ENCODE data around the gene C19orf85. TPM values are rescaled to one million over a fixed set of nuclear protein-coding genes. Genes with fewer than 3 reads are reported as not detected.

The C19orf85 gene
- total RNA-seq, 4 donors from 2014 or later: not detected

DNA sequence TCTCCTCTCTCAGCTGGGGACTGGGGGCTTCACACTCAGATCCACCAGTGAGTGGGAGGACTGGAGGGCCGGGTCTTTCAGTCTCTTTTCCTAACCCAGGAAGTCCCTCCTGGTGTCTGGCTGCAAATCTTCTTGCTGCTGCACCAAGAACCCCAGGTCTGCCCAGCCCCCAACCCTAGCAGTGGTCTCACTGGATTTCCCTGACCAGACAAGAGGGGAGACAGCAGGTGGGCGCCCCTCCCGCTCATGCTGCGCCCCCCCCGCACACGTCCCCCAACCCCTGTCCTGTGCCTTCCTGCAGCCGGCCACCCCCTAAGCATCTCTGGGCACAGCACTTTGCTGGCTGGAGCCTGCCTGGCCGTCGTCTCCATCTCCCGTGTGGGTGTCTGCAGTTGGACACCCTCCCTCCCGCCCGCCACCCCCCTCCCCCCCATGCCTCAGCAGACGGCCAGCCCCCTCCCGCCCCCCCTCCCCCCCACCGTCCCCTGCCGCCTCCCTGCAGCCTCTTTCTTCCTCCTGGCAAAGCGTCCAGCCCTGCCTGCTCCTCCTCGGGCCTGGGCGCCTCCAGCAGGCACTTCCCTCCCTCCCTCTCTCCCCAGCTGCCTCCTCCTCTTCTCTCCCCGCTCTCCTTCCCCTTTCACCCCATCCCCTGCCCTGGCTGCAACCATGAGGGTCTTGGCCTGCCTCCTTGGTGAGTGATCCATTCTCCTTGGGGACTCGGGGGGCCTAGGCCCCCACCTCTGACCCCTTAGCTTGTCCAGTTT lies 23.6 kb upstream of the C19orf85 start, which contains the start of gene SSC5D:
SSC5D (plus strand) TSS at position 513 of the 764 bp plus-strand sequence; CDS start at position 667, 154 bp downstream.
- no peak for DNase-seq (ENCODE audit: low spot score in 2 of 2)
- intact Hi-C loops (cut with DNase I; ENCODE audit: low total_unique reads): no loop called here
- 15% methylated on average over 14 to 15 of the region's 21 CpGs for whole genome bisulfite sequencing, 2 donors
- TF ChIP-seq POLR2A (IDR thresholded peaks at IDR 0.05): no peak
- TF ChIP-seq, protein P1, sequence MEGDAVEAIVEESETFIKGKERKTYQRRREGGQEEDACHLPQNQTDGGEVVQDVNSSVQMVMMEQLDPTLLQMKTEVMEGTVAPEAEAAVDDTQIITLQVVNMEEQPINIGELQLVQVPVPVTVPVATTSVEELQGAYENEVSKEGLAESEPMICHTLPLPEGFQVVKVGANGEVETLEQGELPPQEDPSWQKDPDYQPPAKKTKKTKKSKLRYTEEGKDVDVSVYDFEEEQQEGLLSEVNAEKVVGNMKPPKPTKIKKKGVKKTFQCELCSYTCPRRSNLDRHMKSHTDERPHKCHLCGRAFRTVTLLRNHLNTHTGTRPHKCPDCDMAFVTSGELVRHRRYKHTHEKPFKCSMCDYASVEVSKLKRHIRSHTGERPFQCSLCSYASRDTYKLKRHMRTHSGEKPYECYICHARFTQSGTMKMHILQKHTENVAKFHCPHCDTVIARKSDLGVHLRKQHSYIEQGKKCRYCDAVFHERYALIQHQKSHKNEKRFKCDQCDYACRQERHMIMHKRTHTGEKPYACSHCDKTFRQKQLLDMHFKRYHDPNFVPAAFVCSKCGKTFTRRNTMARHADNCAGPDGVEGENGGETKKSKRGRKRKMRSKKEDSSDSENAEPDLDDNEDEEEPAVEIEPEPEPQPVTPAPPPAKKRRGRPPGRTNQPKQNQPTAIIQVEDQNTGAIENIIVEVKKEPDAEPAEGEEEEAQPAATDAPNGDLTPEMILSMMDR (IDR thresholded peaks at IDR 0.05): no peak
- no peak within 1 kb of the TSS for H3K4me3 ChIP-seq (ENCODE audit: low read depth, poor library complexity, severe bottlenecking)

DNA sequence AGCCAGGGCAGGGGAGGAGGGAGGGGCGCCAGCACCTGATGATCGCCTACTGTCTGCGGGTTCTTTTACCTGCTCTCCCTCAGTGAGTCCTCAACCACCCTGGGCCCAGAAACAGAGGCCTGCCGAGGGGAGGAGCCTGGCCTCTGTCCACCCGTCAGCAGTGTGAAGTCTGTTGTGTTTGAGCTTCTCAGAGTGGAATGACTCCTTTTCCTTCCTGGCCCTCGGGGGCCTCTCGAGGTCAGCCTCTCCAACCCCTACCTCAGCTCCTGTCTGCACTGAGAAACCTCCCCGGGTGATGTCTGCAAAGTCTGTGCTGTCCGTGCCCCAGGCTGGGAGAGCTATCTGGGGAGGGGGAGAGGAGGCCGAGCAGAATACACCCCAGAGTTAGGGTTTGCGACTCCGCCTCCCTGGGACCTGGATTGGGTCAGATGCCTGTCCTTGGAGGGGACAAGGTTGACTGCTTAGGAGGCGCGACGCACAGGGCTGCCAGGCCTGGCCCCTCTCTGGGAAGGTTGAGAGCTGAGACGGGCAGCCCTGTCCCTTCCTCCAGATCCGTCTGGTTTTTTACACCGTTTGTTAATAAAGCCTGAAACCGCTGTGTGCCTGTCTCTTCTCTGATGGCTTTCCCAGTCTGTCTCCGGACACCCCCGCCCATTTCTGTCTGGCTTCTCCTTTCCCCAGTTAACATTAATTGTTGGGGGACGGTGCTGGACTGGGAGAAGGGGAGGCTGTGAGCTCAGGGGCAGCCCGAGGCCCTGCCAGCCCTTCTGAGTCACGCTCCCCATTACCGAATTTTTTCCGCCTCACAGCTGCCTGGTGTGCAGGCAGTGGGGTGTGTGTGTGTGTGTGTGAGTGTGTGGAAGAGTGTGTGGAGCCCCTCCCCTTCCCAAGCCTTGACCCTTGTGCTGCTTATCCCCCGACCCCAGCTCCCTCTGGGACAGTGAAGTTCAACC lies 22.7 kb upstream of the C19orf85 start:
- TF ChIP-seq, protein P1 (IDR thresholded peaks at IDR 0.05): no peak
- no peak for TF ChIP-seq POLR2A (IDR thresholded peaks at IDR 0.05)
- intact Hi-C loops (cut with DNase I; ENCODE audit: low total_unique reads): no loop called here
- 13 to 34% methylated on average over 23 to 24 of the region's 27 CpGs for WGBS, 2 donors
- H3K4me3 ChIP-seq (ENCODE audit: low read depth, poor library complexity, severe bottlenecking): no peak overlapping the region
- DNase-seq (ENCODE audit: low spot score in 2 of 2): no peak

DNA sequence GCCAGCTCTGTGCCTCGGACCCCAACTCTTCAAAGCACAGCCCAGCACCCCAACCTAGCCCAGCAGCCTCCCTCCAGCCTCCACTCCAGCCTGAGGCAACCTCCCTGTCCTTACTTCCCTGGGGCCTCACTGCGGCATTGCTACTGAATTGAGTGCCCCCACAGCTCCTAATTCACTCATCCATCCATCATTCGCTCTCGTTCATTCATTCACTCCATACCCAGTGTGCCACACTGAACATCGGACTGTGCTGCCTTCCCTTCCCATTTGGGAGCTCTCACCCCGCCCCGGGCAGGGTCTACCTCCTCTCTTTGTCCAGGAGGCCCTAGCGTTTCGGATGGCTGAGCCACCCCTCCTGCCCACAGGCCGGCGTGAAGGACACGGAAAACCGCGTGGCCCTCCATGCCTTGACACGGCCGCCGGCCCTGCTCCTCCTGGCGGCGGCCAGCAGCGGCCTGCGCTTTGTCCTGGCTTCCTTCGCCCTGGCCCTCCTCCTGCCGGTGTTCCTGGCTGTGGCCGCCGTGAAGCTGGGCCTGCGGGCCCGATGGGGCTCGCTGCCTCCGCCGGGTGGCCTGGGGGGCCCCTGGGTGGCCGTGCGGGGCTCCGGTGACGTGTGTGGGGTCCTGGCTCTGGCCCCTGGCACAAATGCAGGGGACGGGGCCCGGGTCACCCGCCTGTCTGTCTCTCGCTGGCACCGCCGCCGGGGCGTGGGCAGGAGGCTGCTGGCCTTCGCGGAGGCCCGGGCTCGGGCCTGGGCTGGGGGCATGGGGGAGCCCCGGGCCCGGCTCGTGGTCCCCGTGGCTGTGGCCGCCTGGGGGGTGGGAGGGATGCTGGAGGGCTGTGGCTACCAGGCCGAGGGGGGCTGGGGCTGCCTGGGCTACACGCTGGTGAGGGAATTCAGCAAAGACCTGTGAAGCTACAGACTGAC lies 21.8 kb upstream of the C19orf85 start:
- intact Hi-C loops (cut with DNase I; ENCODE audit: low total_unique reads): no loop called here
- no peak for DNase-seq (ENCODE audit: low spot score in 2 of 2)
- TF ChIP-seq, protein P1 (IDR thresholded peaks at IDR 0.05): no peak
- WGBS, 2 donors: 70 to 80% methylated on average over 22 to 48 of the region's 53 CpGs
- no peak overlapping the region for H3K4me3 ChIP-seq (ENCODE audit: low read depth, poor library complexity, severe bottlenecking)

DNA sequence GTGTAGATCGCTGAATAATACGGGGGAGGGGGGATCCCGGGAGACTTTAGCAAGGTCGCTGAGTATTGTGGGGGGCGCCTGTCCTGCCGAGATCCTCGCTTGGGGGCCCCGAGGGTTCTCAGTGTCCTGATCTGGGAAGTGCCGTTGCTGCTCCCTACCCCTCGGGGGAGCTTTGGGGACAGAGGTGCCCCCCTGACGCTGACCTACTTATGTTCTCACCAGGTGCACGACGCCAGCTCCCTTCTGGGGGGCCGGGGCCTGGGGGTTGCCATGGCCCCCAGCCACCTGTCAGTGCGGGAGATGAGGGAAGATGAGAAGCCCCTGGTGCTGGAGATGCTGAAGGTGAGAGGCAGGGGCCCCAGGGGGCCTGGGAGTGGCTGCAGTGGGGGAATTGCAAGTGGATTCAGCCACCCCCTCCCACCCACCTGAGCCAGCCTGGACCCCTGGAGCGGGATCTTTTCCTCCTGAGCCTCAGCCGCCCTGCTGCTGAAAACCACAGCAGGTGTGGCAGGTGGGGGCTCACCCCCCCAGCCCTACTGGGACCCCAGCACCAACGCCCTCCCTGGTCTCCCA lies 21.0 kb upstream of the C19orf85 start:
- TF ChIP-seq, protein P1 (IDR thresholded peaks at IDR 0.05): no peak
- TF ChIP-seq POLR2A (IDR thresholded peaks at IDR 0.05): no peak
- DNase-seq (ENCODE audit: low spot score in 2 of 2): no peak
- H3K4me3 ChIP-seq (ENCODE audit: low read depth, poor library complexity, severe bottlenecking): peak overlapping the region; percentile 10
- WGBS, 2 donors: 22 to 23% methylated on average over 17 of the region's 18 CpGs
- intact Hi-C loops (cut with DNase I; ENCODE audit: low total_unique reads): no loop called here
